ENCODE data around the gene ARV1.
"Not testable (repeated sequence)": the region's sequence is repeated elsewhere in the genome, so short reads cannot be mapped to it uniquely, and the experiment has no call there.

The ARV1 gene

GRCh38 chr1:231045286-231045685, 66.4 kb downstream of the ARV1 start:
- DNase-seq, result no peak

GRCh38 chr1:231045921-231046729, 67.2 kb downstream of the ARV1 start:
- not testable (repeated sequence) for DNase-seq

- no peak for DNase-seq
Measured at GRCh38 chr1:231046730-231047395, 68.0 kb downstream of the ARV1 start.

- DNase-seq, result not testable (repeated sequence)
Measured at GRCh38 chr1:231047529-231047928, 68.6 kb downstream of the ARV1 start.

GRCh38 chr1:231048419-231048818, 69.5 kb downstream of the ARV1 start:
- not testable (repeated sequence) for DNase-seq

GRCh38 chr1:231049121-231049979, 70.5 kb downstream of the ARV1 start:
- DNase-seq, result no peak

Data from stimulated activated CD4-positive, alpha-beta T cell treated with anti-CD3 and anti-CD28 coated beads, Interleukin-4, amount 100 ng/mL, for 1 hour (primary cell).